GM21390 (cell line): ENCODE results near the gene CADM1.

ENCODE experiments used
- ATAC-seq: cut with Tn5 transposase; IDR thresholded peaks from one replicate; pipeline ENCODE4 v1.9.1; 2021; ENCODE audit not compliant: unreplicated experiment

Gene CADM1

GRCh38 chr11:115290479-115290878 is 213.7 kb downstream of the CADM1 start:
- no peak for ATAC-seq

- no peak for ATAC-seq
These were observed 216.9 kb downstream of the CADM1 start for GRCh38 chr11:115287266-115287665.

GRCh38 chr11:115286614-115287013 is 217.6 kb downstream of the CADM1 start:
- no peak for ATAC-seq

GRCh38 chr11:115284773-115285172 is 219.4 kb downstream of the CADM1 start:
- ATAC-seq = no peak

GRCh38 chr11:115282923-115283322 is 221.3 kb downstream of the CADM1 start:
- no peak for ATAC-seq

GRCh38 chr11:115280775-115281174 is 223.4 kb downstream of the CADM1 start:
- ATAC-seq = no peak

GRCh38 chr11:115279813-115280761 is 224.1 kb downstream of the CADM1 start:
- ATAC-seq = no peak

GRCh38 chr11:115276799-115277198 is 227.4 kb downstream of the CADM1 start:
- no peak for ATAC-seq

- no peak for ATAC-seq
These were observed 228.0 kb downstream of the CADM1 start for GRCh38 chr11:115276191-115276590.

- no peak for ATAC-seq
These were observed 229.2 kb downstream of the CADM1 start for GRCh38 chr11:115275045-115275444.

GRCh38 chr11:115272925-115273324 is 231.3 kb downstream of the CADM1 start:
- ATAC-seq = no peak

GRCh38 chr11:115271643-115272042 is 232.6 kb downstream of the CADM1 start:
- ATAC-seq = no peak

- no peak for ATAC-seq
These were observed 234.8 kb downstream of the CADM1 start for GRCh38 chr11:115269191-115269950.

- no peak for ATAC-seq
These were observed 236.3 kb downstream of the CADM1 start for GRCh38 chr11:115267871-115268270.

GRCh38 chr11:115267238-115267781 is 236.9 kb downstream of the CADM1 start:
- ATAC-seq = no peak

GRCh38 chr11:115266066-115266639 is 238.1 kb downstream of the CADM1 start:
- ATAC-seq = no peak

- no peak for ATAC-seq
These were observed 240.2 kb downstream of the CADM1 start for GRCh38 chr11:115263799-115264656.

GRCh38 chr11:115258216-115258615 is 246.0 kb downstream of the CADM1 start:
- no peak for ATAC-seq

GRCh38 chr11:115257678-115258077 is 246.5 kb downstream of the CADM1 start:
- no peak for ATAC-seq

GRCh38 chr11:115257270-115257669 is 246.9 kb downstream of the CADM1 start:
- ATAC-seq = no peak
